Measurements from ENCODE around the gene SH2D6. TPM values are rescaled to one million over a fixed set of nuclear protein-coding genes. Genes with fewer than 3 reads are reported as not detected.

SH2D6 gene
- total and polyA plus RNA-seq, 7 donors = 0.25 to 1.4 (median 0.70) TPM; not detected in 1

GRCh38 chr2:85399183-85399455 lies 19.4 kb upstream of the SH2D6 start:
- Histone ChIP-seq H3K27ac (no peak overlapping the region), H3K4me3 (no peak overlapping the region), H3K9me3 (no peaks in the 10 kb centered on the region), H3K36me3 (ENCODE audit: insufficient read depth in 1 of 2, low read depth in 1 of 2) (no peaks in the 10 kb centered on the region), H3K4me1 (peaks cover 5% of the 10 kb centered on the region), H3K27me3 (ENCODE audit: insufficient read depth in 3 of 3, low read length in 2 of 3) (no peaks in the 10 kb centered on the region)
- intact Hi-C loops (cut with DNase I) = no loop called here
- DNase-seq (no peak), ATAC-seq (no peak)
- WGBS, 3 donors = 95 to 98% (median 96%) methylated on average over 8 of the region's 8 CpGs
- TF ChIP-seq CTCF (IDR thresholded peaks at IDR 0.05) = no peak

- Histone ChIP-seq H3K27me3 (ENCODE audit: insufficient read depth in 3 of 3, low read length in 2 of 3) (no peaks in the 10 kb centered on the region), H3K9me3 (no peaks in the 10 kb centered on the region), H3K4me1 (no peaks in the 10 kb centered on the region), H3K4me3 (no peak overlapping the region), H3K36me3 (ENCODE audit: insufficient read depth in 1 of 2, low read depth in 1 of 2) (no peaks in the 10 kb centered on the region), H3K27ac (no peak overlapping the region)
- 93 to 97% (median 96%) methylated on average over 8 of the region's 8 CpGs for WGBS, 3 donors
- TF ChIP-seq CTCF (IDR thresholded peaks at IDR 0.05) = no peak
- intact Hi-C loops (cut with DNase I) = no loop called here
- no peak for DNase-seq
- no peak for ATAC-seq
Observed at GRCh38 chr2:85400023-85400422, 18.5 kb upstream of the SH2D6 start.

GRCh38 chr2:85400541-85401463 lies 17.7 kb upstream of the SH2D6 start:
- TF ChIP-seq CTCF (IDR thresholded peaks at IDR 0.05) = no peak
- Histone ChIP-seq H3K36me3 (ENCODE audit: insufficient read depth in 1 of 2, low read depth in 1 of 2) (no peaks in the 10 kb centered on the region), H3K9me3 (no peaks in the 10 kb centered on the region), H3K4me1 (no peaks in the 10 kb centered on the region), H3K4me3 (no peak overlapping the region), H3K27me3 (ENCODE audit: insufficient read depth in 3 of 3, low read length in 2 of 3) (no peaks in the 10 kb centered on the region), H3K27ac (no peak overlapping the region)
- no peak for ATAC-seq
- DNase-seq = no peak
- 47 to 53% (median 51%) methylated on average over 14 of the region's 14 CpGs for WGBS, 3 donors
- intact Hi-C loops (cut with DNase I) = no loop called here

- no peaks in the 10 kb centered on the region for H3K9me3 ChIP-seq
- DNase-seq (no peak), ATAC-seq (no peak)
- no peak overlapping the region for H3K4me3 ChIP-seq
- H3K4me1 ChIP-seq = no peaks in the 10 kb centered on the region
- no peaks in the 10 kb centered on the region for H3K36me3 ChIP-seq (ENCODE audit: insufficient read depth in 1 of 2, low read depth in 1 of 2)
- H3K27me3 ChIP-seq (ENCODE audit: insufficient read depth in 3 of 3, low read length in 2 of 3) = no peaks in the 10 kb centered on the region
- intact Hi-C loops (cut with DNase I) = no loop called here
- no peak for TF ChIP-seq CTCF (IDR thresholded peaks at IDR 0.05)
- WGBS, 3 donors = 93 to 97% (median 94%) methylated on average over 7 of the region's 7 CpGs
- H3K27ac ChIP-seq = no peak overlapping the region
Observed at GRCh38 chr2:85401464-85401805, 17.1 kb upstream of the SH2D6 start.

- ATAC-seq (no peak), DNase-seq (no peak)
- H3K36me3 ChIP-seq (ENCODE audit: insufficient read depth in 1 of 2, low read depth in 1 of 2) = no peaks in the 10 kb centered on the region
- H3K4me3 ChIP-seq = no peak overlapping the region
- WGBS, 3 donors = 94 to 99% (median 96%) methylated on average over 8 of the region's 8 CpGs
- intact Hi-C loops (cut with DNase I) = no loop called here
- H3K27ac ChIP-seq = no peak overlapping the region
- H3K9me3 ChIP-seq = no peaks in the 10 kb centered on the region
- no peak for TF ChIP-seq CTCF (IDR thresholded peaks at IDR 0.05)
- H3K27me3 ChIP-seq (ENCODE audit: insufficient read depth in 3 of 3, low read length in 2 of 3) = no peaks in the 10 kb centered on the region
- no peaks in the 10 kb centered on the region for H3K4me1 ChIP-seq
Observed at GRCh38 chr2:85401844-85402243, 16.7 kb upstream of the SH2D6 start.
